Gastroesophageal sphincter (tissue), 4 donors: ENCODE measurements around the gene CTBP1. TPM values are rescaled to one million over a fixed set of nuclear protein-coding genes. Genes with fewer than 3 reads are reported as not detected.

Experiments
- ATAC-seq: fragments of 150-250 bp; one replicate; pipeline ENCODE4 v1.9.1; 2016; ENCODE audit warnings: mild to moderate bottlenecking, moderate library complexity
- H3K27ac ChIP-seq, 4 donors: fragments of 200-600 bp; sonication (generic) in 3 of 4; 1 replicate in 3 of 4; 2 replicates in 1 of 4; pipeline ENCODE4 v1.5.1; 2016 to 2019
- H3K27me3 ChIP-seq: fragments of 200-600 bp; sonication (generic); one replicate; pipeline ENCODE4 v1.5.1; 2019
- H3K36me3 ChIP-seq, 2 donors: fragments of 200-600 bp; sonication (generic); one replicate each; pipeline ENCODE4 v1.5.1; 2019; ENCODE audit warnings: control low read depth in 1 of 2
- H3K4me1 ChIP-seq, 3 donors: fragments of 200-600 bp; sonication (generic); 1 replicate in 2 of 3; 2 replicates in 1 of 3; pipeline ENCODE4 v1.5.1; 2016 to 2019; ENCODE audit warnings: control low read depth in 2 of 3
- H3K4me3 ChIP-seq, 2 donors: fragments of 200-600 bp; sonication (generic); one replicate each; pipeline ENCODE4 v1.5.1; 2019; ENCODE audit warnings: mild to moderate bottlenecking in 1 of 2, moderate library complexity in 1 of 2
- H3K9me3 ChIP-seq, 3 donors: fragments of 200-600 bp; sonication (generic); one replicate each; pipeline ENCODE4 v1.5.1; 2017 to 2019; ENCODE audit warnings: control low read depth in 2 of 3
- EP300 ChIP-seq: sonication (generic); formaldehyde crosslinking; IDR thresholded peaks from one replicate; pipeline ENCODE4 v1.6.1; 2017; ENCODE audit warnings: antibody characterized with exemption, mild to moderate bottlenecking
- POLR2A ChIP-seq, 2 donors: fragments of 450-650 bp; IDR thresholded peaks; one replicate each; pipeline ENCODE4 v1.6.1; 2017; ENCODE audit warnings: antibody characterized with exemption in 2 of 2, mild to moderate bottlenecking in 2 of 2, moderate library complexity in 1 of 2
- POLR2AphosphoS5 ChIP-seq: sonication (generic); formaldehyde crosslinking; IDR thresholded peaks from one replicate; pipeline ENCODE4 v1.6.1; 2017; ENCODE audit warnings: antibody characterized with exemption
- WGBS, 2 donors: methylation state at CpG; one replicate each; pipeline ENCODE4 v1.1.5; 2018; ENCODE audit warnings: low coverage in 1 of 2; 5-methylcytosine and 5-hydroxymethylcytosine counted together
- total RNA-seq, 4 donors: library from RNA; depleted of rRNA; stranded (reverse); fragments of >200 nt; gene quantifications; one replicate each; pipeline ENCODE4 v1.1.0, GENCODE V29; 2016
- TF ChIP-seq, protein P1 (sequence below), 4 experiments: fragments of 200-600 bp in 2 of 4; fragments of 450-650 bp in 2 of 4; sonication (generic) in 1 of 4; IDR thresholded peaks; one replicate each; pipeline ENCODE4 v1.5.1; 2017 to 2019; ENCODE audit warnings: antibody characterized with exemption in 4 of 4, mild to moderate bottlenecking in 2 of 4, moderate library complexity in 2 of 4

CTBP1 gene
- total RNA-seq, 4 donors from 2014 or later = 126 to 271 (median 164) TPM

DNA sequence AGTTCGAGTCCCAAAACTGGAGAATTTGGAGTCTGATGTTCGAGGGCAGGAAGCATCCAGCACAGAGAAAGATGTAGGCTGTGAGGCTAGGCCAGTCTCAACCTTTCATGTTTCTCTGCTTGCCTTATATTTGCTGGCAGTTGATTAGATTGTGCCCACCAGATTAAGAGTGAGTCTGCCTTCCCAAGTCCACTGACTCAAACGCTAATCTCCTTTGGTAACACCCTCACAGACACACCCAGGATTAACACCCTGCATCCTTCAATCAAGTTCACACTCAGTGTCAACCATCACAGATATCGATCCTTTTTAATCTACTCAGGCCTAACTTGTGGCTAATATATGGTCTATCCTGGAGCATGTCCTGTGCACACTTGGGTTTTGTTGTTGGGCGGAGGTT is 22.8 kb upstream of the CTBP1 start:
- H3K4me3 ChIP-seq = no peak overlapping the region
- no peaks in the 10 kb centered on the region for H3K4me1 ChIP-seq
- H3K9me3 ChIP-seq = peaks cover 0 to 16% (median 0%) of the 10 kb centered on the region in 3 donors
- no peaks in the 10 kb centered on the region for H3K36me3 ChIP-seq
- TF ChIP-seq, protein P1, sequence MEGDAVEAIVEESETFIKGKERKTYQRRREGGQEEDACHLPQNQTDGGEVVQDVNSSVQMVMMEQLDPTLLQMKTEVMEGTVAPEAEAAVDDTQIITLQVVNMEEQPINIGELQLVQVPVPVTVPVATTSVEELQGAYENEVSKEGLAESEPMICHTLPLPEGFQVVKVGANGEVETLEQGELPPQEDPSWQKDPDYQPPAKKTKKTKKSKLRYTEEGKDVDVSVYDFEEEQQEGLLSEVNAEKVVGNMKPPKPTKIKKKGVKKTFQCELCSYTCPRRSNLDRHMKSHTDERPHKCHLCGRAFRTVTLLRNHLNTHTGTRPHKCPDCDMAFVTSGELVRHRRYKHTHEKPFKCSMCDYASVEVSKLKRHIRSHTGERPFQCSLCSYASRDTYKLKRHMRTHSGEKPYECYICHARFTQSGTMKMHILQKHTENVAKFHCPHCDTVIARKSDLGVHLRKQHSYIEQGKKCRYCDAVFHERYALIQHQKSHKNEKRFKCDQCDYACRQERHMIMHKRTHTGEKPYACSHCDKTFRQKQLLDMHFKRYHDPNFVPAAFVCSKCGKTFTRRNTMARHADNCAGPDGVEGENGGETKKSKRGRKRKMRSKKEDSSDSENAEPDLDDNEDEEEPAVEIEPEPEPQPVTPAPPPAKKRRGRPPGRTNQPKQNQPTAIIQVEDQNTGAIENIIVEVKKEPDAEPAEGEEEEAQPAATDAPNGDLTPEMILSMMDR (IDR thresholded peaks at IDR 0.05) = no peak
- TF ChIP-seq POLR2AphosphoS5 = no peak
- TF ChIP-seq EP300 = no peak
- TF ChIP-seq POLR2A (IDR thresholded peaks at IDR 0.05) = no peak
- 98 to 100% methylated on average over 4 to 5 of the region's 5 CpGs for WGBS, 2 donors
- ATAC-seq = no peak
- H3K27me3 ChIP-seq = no peaks in the 10 kb centered on the region
- H3K27ac ChIP-seq = no peak overlapping the region

GRCh38 chr4:1269209-1269608 is 20.3 kb upstream of the CTBP1 start:
- Histone ChIP-seq H3K9me3 (peaks cover 0 to 16% (median 0%) of the 10 kb centered on the region in 3 donors), H3K4me1 (no peaks in the 10 kb centered on the region), H3K27me3 (no peaks in the 10 kb centered on the region), H3K27ac (no peak overlapping the region), H3K4me3 (no peak overlapping the region), H3K36me3 (no peaks in the 10 kb centered on the region)
- no peak for TF ChIP-seq POLR2A (IDR thresholded peaks at IDR 0.05)
- TF ChIP-seq EP300 = no peak
- TF ChIP-seq, protein P1 (IDR thresholded peaks at IDR 0.05) = no peak
- TF ChIP-seq POLR2AphosphoS5 = no peak
- ATAC-seq = no peak

DNA sequence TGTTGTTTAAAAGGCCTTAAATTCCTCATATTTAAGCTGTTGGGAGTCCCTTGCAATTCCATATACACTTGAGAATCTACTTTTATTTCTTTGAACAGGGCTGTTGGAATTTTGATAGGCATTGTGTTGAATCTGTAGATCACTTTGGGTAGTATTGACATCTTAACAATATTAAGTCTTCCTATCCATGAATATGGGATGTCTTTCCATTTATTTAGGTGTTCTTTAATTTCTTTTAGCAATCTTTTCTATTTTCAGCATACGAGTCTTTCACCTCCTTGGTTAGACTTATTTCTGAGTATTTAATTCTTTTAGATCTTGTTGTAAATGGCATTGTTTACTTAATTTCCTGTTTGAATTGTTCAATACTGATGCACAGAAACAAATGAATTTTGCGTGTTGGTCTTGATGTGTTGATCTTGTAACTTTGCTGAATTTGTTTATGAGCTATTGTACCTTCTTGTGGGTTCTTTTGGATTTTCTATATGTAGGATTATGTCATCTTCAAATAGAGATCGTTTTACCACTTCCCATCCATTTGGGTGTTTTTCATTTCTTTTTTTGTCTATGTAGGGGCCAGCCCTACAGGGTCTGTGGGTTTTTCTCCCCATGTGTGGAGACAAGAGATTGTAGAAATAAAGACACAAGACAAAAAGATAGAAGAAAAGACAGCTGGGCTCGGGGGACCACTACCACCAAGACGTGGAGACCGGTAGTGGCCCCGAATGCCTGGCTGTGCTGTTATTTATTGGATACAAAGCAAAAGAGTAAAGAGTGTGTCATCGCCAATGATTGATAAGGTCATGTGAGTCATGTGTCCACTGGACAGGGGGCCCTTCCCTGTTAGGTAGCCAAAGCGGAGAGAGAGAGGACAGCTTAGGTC is 18.2 kb upstream of the CTBP1 start:
- Histone ChIP-seq H3K4me3 (no peak overlapping the region), H3K36me3 (no peaks in the 10 kb centered on the region), H3K4me1 (no peaks in the 10 kb centered on the region), H3K27ac (no peak overlapping the region), H3K27me3 (no peaks in the 10 kb centered on the region), H3K9me3 (peaks cover 0 to 16% (median 0%) of the 10 kb centered on the region in 3 donors)
- 88% methylated on average over 9 of the region's 9 CpGs for WGBS, 2 donors
- TF ChIP-seq, protein P1 (IDR thresholded peaks at IDR 0.05) = no peak
- TF ChIP-seq POLR2A (IDR thresholded peaks at IDR 0.05) (no peak), POLR2AphosphoS5 (no peak), EP300 (no peak)
- ATAC-seq = no peak

DNA sequence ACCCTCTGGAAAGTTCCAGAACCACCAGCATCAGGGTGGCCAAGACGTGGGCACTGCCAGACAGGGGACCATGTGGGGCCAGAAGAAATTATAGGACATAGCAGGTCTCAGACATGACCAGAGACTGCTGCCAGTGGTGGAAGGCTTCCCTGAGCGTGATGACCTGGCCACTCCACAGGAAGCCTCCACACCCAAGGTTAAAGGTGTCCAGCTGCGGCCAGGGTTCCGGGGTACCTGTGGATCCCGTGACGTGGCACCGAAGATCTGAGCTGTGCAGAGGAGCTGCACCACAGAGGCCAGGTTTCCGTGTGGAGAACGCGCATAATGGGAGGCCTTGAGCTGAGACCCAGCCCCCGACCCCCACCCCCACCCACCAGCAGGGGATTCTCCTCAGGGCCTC is 16.4 kb upstream of the CTBP1 start:
- Histone ChIP-seq H3K27ac (no peak overlapping the region), H3K4me1 (no peaks in the 10 kb centered on the region)

More for the DNA sequence above, 16.4 kb upstream of the CTBP1 start:
- peaks cover 0 to 16% (median 0%) of the 10 kb centered on the region in 3 donors for H3K9me3 ChIP-seq
- H3K36me3 ChIP-seq = no peaks in the 10 kb centered on the region
- no peak overlapping the region for H3K4me3 ChIP-seq
- ATAC-seq = no peak
- no peaks in the 10 kb centered on the region for H3K27me3 ChIP-seq
- whole genome bisulfite sequencing, 2 donors = 100% methylated on average over 1 of the region's 11 CpGs; no CpG with 5 or more reads in 1 of the 2 donors
- TF ChIP-seq EP300 = no peak
- TF ChIP-seq, protein P1 (IDR thresholded peaks at IDR 0.05) = no peak
- TF ChIP-seq POLR2A (IDR thresholded peaks at IDR 0.05) = no peak
- no peak for TF ChIP-seq POLR2AphosphoS5
